ENCODE data around the gene PCDH9.

DNA sequence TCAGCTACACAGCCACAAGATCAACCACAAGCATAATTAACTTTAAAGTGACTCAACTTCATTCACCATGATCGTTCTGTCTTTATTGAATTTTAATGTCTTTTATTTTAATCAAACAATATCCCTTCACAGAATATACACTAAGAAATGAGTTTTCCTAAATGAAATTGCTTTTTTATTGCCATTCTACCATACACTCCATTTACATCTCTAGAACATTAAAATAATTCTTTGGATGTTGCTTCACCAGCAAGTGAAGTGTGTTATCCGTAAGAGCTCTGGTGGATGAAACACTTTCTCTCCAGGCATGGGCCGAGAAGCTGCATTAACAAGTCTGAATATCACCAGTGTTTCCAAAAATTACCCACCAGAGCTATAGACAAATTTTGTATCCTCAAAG lies 789.2 kb downstream of the PCDH9 start:
- TF ChIP-seq CTCF (IDR thresholded peaks at IDR 0.05), result no peak
- TF ChIP-seq POLR2A (IDR thresholded peaks at IDR 0.05), result no peak

All from right lobe of liver (tissue), 4 donors.